Measurements from ENCODE around the gene GLB1L3. TPM values are rescaled to one million over a fixed set of nuclear protein-coding genes. Genes with fewer than 3 reads are reported as not detected.

GLB1L3 gene
- total RNA-seq, 3 donors from 2014 or later (not counting 1 experiment from before 2014, with no cell fraction given): 0.38 TPM; not detected in 2

- Mint-ChIP-seq H3K4me3 (peak overlapping the region; percentile 80), H3K9me3 (no peaks in the 10 kb centered on the region), H3K27me3 (ENCODE audit: low read depth in 2 of 2) (peaks cover 24 to 34% of the 10 kb centered on the region in 2 donors), H3K27ac (peak overlapping the region in 1 of 2 donors; percentile 40), H3K36me3 (no peaks in the 10 kb centered on the region), H3K4me1 (peaks cover 7 to 23% of the 10 kb centered on the region in 2 donors)
- DNase-seq (no peak), ATAC-seq (peak; percentile 28 to 40 (median 29))
- Histone ChIP-seq H3K4me3 (ENCODE audit: low read length) (peak overlapping the region; percentile 47), H3K27ac (ENCODE audit: low read length) (no peak overlapping the region), H3K4me1 (ENCODE audit: control insufficient read depth, insufficient read depth, low read length) (peaks cover 20% of the 10 kb centered on the region), H3K27me3 (ENCODE audit: control insufficient read depth, insufficient read depth, low read length) (peaks cover 12% of the 10 kb centered on the region), H3K36me3 (ENCODE audit: control insufficient read depth, insufficient read depth, low read length) (no peaks in the 10 kb centered on the region), H3K9me3 (ENCODE audit: control insufficient read depth, insufficient read depth, low read length) (no peaks in the 10 kb centered on the region)
- TF ChIP-seq CTCF (IDR thresholded peaks at IDR 0.05): no peak
- intact Hi-C loops (cut with micrococcal nuclease): no loop called here
- WGBS (ENCODE audit: insufficient coverage): 1% methylated on average over 40 of the region's 40 CpGs
These were observed 56.0 kb downstream of the GLB1L3 start for GRCh38 chr11:134332189-134332631.

GRCh38 chr11:134332782-134333181 lies 56.6 kb downstream of the GLB1L3 start:
- intact Hi-C loops (cut with micrococcal nuclease): no loop called here
- 80% methylated on average over 7 of the region's 7 CpGs for WGBS (ENCODE audit: insufficient coverage)
- H3K27me3 ChIP-seq (ENCODE audit: control insufficient read depth, insufficient read depth, low read length): peaks cover 12% of the 10 kb centered on the region

GRCh38 chr11:134333312-134333711 lies 57.1 kb downstream of the GLB1L3 start:
- Mint-ChIP-seq H3K36me3 (no peaks in the 10 kb centered on the region), H3K4me3 (peak overlapping the region; percentile 80), H3K27ac (peak overlapping the region in 1 of 2 donors; percentile 40), H3K9me3 (no peaks in the 10 kb centered on the region), H3K27me3 (ENCODE audit: low read depth in 2 of 2) (peaks cover 21 to 34% of the 10 kb centered on the region in 2 donors), H3K4me1 (peaks cover 7 to 23% of the 10 kb centered on the region in 2 donors)
- no peak overlapping the region for H3K27ac ChIP-seq (ENCODE audit: low read length)
- no peaks in the 10 kb centered on the region for H3K36me3 ChIP-seq (ENCODE audit: control insufficient read depth, insufficient read depth, low read length)
- no peak overlapping the region for H3K4me3 ChIP-seq (ENCODE audit: low read length)
- no peaks in the 10 kb centered on the region for H3K9me3 ChIP-seq (ENCODE audit: control insufficient read depth, insufficient read depth, low read length)
- peaks cover 20% of the 10 kb centered on the region for H3K4me1 ChIP-seq (ENCODE audit: control insufficient read depth, insufficient read depth, low read length)
- intact Hi-C loops (cut with micrococcal nuclease): no loop called here
- 90% methylated on average over 7 of the region's 7 CpGs for WGBS (ENCODE audit: insufficient coverage)
- TF ChIP-seq CTCF (IDR thresholded peaks at IDR 0.05): no peak
- DNase-seq (no peak), ATAC-seq (no peak)
- peaks cover 12% of the 10 kb centered on the region for H3K27me3 ChIP-seq (ENCODE audit: control insufficient read depth, insufficient read depth, low read length)

More at GRCh38 chr11:134332782-134333181, 56.6 kb downstream of the GLB1L3 start:
- Histone ChIP-seq H3K27ac (ENCODE audit: low read length) (no peak overlapping the region), H3K9me3 (ENCODE audit: control insufficient read depth, insufficient read depth, low read length) (no peaks in the 10 kb centered on the region), H3K4me1 (ENCODE audit: control insufficient read depth, insufficient read depth, low read length) (peaks cover 20% of the 10 kb centered on the region), H3K4me3 (ENCODE audit: low read length) (no peak overlapping the region), H3K36me3 (ENCODE audit: control insufficient read depth, insufficient read depth, low read length) (no peaks in the 10 kb centered on the region)
- TF ChIP-seq CTCF (IDR thresholded peaks at IDR 0.05): no peak
- Mint-ChIP-seq H3K27ac (peak overlapping the region in 1 of 2 donors; percentile 40), H3K9me3 (no peaks in the 10 kb centered on the region), H3K27me3 (ENCODE audit: low read depth in 2 of 2) (peaks cover 21 to 34% of the 10 kb centered on the region in 2 donors), H3K36me3 (no peaks in the 10 kb centered on the region), H3K4me1 (peaks cover 7 to 23% of the 10 kb centered on the region in 2 donors), H3K4me3 (peak overlapping the region; percentile 80)
- no peak for DNase-seq
- ATAC-seq: no peak

- Histone ChIP-seq H3K9me3 (ENCODE audit: control insufficient read depth, insufficient read depth, low read length) (no peaks in the 10 kb centered on the region), H3K27ac (ENCODE audit: low read length) (no peak overlapping the region), H3K27me3 (ENCODE audit: control insufficient read depth, insufficient read depth, low read length) (peaks cover 12% of the 10 kb centered on the region), H3K4me1 (ENCODE audit: control insufficient read depth, insufficient read depth, low read length) (peaks cover 20% of the 10 kb centered on the region), H3K36me3 (ENCODE audit: control insufficient read depth, insufficient read depth, low read length) (no peaks in the 10 kb centered on the region), H3K4me3 (ENCODE audit: low read length) (no peak overlapping the region)
- Mint-ChIP-seq H3K4me1 (peaks cover 7 to 23% of the 10 kb centered on the region in 2 donors), H3K4me3 (no peak overlapping the region), H3K27ac (no peak overlapping the region), H3K36me3 (no peaks in the 10 kb centered on the region), H3K9me3 (no peaks in the 10 kb centered on the region), H3K27me3 (ENCODE audit: low read depth in 2 of 2) (peaks cover 21 to 34% of the 10 kb centered on the region in 2 donors)
- intact Hi-C loops (cut with micrococcal nuclease): no loop called here
- no peak for TF ChIP-seq CTCF (IDR thresholded peaks at IDR 0.05)
- no peak for DNase-seq
- WGBS (ENCODE audit: insufficient coverage): 88% methylated on average over 3 of the region's 3 CpGs
- ATAC-seq: no peak
These were observed 57.8 kb downstream of the GLB1L3 start for GRCh38 chr11:134333946-134334345.
